Ecto neural progenitor cell (in vitro differentiated cells): ENCODE results near the gene TCF20.

Experiments used
- DNase-seq: peaks from one replicate; pipeline ENCODE4 v3.0.0-alpha.2; 2018; ENCODE audit warnings: low spot score

The TCF20 gene

GRCh38 chr22:42300259-42301076 is 30.0 kb upstream of the TCF20 start:
- DNase-seq: no peak

GRCh38 chr22:42299586-42300258 is 29.3 kb upstream of the TCF20 start:
- DNase-seq: peak; percentile 81

GRCh38 chr22:42298746-42299145 is 28.3 kb upstream of the TCF20 start:
- DNase-seq: no peak

DNA sequence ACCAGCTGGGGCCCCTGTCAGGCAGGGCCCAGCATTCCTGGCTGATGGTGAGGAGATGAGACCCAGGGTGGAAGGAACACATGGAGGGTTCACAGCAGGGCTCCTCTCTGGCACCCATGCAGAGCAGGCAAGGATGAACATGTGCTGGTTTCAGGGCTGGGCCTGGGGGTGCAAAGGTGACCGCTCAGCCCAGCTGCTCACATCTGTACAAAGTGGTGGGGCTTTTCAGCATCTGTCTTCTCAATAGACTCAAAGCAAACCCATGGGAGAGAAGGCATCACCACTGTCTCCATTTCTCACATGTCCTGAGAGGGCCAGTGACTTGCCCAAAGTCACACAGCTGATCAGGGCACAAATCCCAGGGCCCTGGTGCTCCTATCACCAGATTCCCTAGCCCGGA is 27.3 kb upstream of the TCF20 start:
- no peak for DNase-seq

DNA sequence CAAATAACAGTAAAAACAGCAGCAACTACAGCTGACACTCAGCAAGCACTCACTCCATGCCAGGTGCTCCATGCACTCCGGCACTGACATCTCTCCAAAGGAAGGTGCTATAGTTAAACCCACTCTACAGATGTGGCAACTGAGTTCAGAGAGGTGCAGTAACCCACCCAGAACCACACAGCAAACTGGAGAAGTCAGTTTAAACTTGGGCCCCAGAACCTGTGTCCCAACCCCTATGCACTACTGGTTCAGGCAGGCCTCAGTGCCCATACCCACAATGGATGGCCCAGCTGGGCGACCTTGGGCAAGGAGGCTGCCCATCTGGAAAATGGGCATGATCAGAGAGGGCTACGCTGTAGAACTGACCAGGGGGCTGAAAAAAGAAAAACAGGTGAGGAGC is 26.4 kb upstream of the TCF20 start:
- DNase-seq: no peak

GRCh38 chr22:42296381-42296853 is 26.0 kb upstream of the TCF20 start:
- DNase-seq: no peak

GRCh38 chr22:42294034-42294985 is 23.9 kb upstream of the TCF20 start:
- peak; percentile 88 for DNase-seq

DNA sequence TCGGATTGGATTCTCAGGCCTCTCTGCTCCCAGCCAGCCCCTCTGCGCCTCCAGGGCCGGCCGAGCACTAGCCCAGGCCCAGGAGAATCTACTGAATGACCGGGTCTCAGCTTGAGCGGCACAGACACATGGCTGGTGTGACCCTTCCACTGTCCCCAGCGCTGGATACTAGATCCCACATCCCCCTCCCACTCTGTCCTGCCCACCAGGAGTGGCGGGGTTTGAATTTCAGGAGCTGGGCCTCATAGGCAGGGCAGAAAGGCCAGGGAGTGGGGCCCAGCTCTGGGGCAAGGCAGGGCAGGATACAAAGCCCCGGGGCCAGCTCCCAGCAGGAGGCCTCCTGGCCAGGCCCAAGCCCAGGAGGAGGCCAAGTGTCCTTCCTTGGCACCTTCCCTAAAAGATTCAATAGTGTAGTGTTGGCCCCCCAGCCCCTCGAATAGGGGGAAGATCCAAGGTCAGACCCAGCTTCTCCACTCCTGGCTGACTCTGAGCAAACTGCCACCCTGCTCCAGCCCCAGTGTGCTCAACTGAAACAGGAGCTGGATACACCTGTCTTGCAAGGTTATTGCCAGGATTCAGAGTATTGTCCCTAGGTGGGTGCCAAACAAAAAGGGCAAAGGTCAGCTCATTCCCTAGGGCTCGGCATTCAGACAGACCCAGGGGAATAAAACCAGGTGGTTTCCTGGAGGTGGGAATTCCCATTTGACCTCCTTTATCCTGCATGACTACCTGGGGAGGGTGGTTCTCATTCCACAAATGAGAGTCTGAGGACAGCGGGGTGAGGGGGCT is 22.5 kb upstream of the TCF20 start:
- DNase-seq: no peak

DNA sequence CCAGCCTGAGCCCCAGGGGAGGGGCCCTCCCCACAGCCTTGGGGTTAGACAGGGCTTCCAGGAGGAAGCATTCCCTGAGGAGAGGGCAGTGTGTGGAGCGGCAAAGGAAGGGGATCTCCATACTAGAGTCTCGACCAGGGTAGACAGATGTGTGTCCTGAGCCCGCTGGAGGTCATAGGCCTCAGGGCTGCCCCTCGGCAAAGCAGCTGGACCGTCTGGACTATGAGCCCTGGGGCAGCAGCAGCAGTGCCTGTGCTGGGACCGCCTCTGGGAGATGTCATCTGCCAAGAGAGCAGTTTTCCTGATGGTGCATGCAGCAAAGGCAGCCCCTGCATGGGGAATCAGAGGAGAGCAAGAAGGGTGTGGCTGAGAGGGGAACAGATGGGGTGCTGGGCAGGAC is 20.8 kb upstream of the TCF20 start:
- DNase-seq: no peak

DNA sequence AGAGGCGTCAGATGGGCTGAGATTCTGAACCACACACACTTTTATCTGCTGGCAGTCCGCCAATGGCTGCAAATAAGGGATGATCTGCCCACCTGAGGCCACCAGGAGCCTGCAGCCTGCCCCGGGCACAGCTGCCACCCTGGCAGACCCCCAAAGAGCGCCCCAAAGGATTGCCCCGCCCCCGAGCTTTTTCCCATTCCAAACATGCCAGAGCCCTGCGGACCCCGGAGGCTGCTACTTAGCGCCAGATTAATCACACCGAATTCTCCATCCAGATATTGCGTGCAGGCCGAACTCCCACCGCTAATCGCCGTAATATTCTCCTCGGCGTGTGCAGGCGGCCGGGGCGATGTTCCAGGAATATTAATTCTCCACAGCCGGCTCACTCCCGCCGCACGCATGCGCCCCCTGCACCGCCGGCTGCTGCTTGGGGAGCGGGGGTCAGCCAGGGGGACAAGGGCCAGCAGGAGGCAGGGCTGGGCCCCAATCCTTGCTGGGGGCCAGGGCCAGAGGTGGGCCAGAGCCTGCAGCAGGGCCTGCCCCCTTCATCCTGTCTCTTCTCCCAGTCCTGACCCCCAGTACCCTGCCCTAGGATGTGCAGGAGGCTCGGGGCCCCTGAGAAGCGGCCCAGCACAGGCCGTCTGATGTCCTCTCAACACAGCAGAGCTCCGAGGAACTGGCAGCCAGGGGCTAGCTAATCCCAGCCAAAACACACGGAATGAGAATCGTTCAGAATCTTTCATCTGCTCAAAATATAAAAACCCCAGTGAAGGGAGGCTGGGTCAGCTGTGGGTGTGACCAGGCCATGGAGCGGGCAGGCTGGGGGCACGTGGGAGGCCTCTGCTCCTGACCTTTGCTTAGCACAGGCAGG is 19.5 kb upstream of the TCF20 start:
- DNase-seq: no peak

DNA sequence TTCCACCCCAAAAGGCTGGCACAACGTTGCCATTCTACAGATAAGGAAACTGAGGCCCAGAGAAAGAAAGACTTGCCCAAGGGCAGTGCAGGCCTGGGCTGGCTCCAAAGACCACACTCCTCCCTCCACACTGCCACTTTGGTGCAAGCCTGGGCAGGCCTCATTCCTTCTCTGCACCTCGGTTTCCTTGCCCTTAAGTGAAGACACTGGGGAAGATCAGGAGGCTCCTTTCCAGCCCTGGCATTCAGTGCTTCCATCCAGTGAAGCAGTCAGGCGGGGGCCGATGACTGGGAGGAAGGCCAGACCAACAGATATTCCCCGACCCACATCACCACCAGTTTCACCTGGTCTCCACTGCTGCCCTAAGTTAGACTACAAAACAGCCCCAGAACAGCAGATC is 18.3 kb upstream of the TCF20 start:
- no peak for DNase-seq

- DNase-seq: no peak
Observed at GRCh38 chr22:42287174-42287890, 16.9 kb upstream of the TCF20 start.

DNA sequence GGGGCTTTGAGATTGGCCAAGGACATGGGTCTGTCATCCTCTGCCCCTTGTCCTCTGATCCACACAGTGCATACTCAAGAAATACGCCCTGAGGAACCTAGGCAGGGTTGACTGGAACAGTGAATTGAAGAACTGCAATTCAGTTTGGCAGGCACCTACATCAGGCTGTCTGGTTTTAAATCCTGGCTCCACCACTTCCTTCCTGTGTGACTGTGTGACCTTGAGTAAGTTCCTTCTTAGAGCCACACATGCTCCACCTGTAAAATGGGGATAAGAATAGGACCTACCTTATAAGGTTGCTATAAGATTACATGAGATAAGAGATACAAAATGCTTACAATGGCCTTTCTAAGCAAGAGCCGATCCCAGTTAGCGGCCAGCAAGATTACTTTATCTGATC is 15.8 kb upstream of the TCF20 start:
- DNase-seq: no peak

DNA sequence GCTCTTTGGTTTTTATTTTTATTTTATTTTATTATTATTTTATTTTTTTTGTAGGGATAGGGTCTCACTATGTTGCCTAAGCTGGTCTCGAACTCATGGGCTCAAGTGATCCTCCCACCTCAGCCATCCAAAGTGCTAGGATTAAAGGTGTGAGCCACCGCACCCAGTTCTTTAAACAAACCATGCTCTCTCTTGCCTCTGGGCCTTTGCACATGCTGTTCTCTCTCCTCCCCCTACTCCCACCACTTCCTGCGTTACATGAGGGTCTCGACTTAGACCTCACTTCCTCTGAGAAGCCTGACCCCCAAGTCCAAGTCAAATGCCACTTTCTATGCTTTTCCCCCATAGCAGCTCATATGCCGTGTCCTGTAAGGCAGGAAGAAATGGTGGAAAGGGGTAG is 15.2 kb upstream of the TCF20 start:
- DNase-seq: no peak

DNA sequence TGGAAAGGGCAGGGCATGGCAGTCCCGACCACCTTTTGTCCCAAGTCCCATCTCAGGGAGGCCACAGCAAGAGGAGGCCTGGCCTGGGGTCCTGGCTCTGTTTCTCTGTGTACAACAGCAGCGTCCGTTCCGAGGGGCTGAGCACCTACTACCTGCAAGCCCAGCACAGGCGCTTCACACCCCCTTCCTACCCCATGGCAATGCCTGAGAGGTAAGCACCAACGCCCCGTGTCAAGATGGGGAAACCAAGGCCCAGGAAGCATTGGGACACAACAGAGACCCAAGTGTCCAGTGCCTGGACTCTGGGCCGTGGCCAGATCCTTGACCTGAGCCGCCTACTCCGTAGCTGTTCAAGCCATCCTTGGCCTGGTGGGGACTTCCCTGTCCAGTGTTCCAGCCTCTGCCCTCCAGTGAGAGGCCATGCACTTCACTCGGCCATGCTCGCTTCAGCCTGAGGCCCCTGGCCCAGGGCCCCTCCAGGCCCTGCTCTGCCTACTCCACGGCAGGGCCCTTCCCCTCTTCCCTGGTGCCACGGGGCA is 14.3 kb upstream of the TCF20 start:
- no peak for DNase-seq

- no peak for DNase-seq
Observed at GRCh38 chr22:42284202-42284591, 13.7 kb upstream of the TCF20 start.

GRCh38 chr22:42283278-42284201 is 13.1 kb upstream of the TCF20 start:
- peak; percentile 85 for DNase-seq

GRCh38 chr22:42282943-42283277 is 12.5 kb upstream of the TCF20 start:
- DNase-seq: no peak
